Kasumi-1 (cell line): ENCODE measurements around the gene MARVELD1.

Source experiments
- DNase-seq, 2 experiments: peaks; one replicate each; lab custom pipeline; 2025; lab: John Stamatoyannopoulos, UW

MARVELD1 gene

GRCh38 chr10:97755718-97756117 lies 42.2 kb downstream of the MARVELD1 start:
- DNase-seq: no peak

- no peak for DNase-seq
Measured at GRCh38 chr10:97757471-97757870, 43.9 kb downstream of the MARVELD1 start.

GRCh38 chr10:97759158-97759887 lies 45.8 kb downstream of the MARVELD1 start:
- peak; percentile 35 to 65 for DNase-seq

GRCh38 chr10:97759946-97760345 lies 46.4 kb downstream of the MARVELD1 start:
- DNase-seq: no peak

GRCh38 chr10:97760461-97761257 lies 47.1 kb downstream of the MARVELD1 start:
- no peak for DNase-seq

- no peak for DNase-seq
Measured at GRCh38 chr10:97761331-97761865, 47.9 kb downstream of the MARVELD1 start.

GRCh38 chr10:97762056-97762455 lies 48.5 kb downstream of the MARVELD1 start:
- no peak for DNase-seq

GRCh38 chr10:97762816-97763215 lies 49.3 kb downstream of the MARVELD1 start:
- DNase-seq: no peak

- DNase-seq: no peak
Measured at GRCh38 chr10:97763411-97763810, 49.9 kb downstream of the MARVELD1 start.

- DNase-seq: no peak
Measured at GRCh38 chr10:97763947-97764346, 50.4 kb downstream of the MARVELD1 start.

GRCh38 chr10:97764519-97764931 lies 51.0 kb downstream of the MARVELD1 start:
- DNase-seq: no peak

GRCh38 chr10:97765201-97765600 lies 51.7 kb downstream of the MARVELD1 start:
- no peak for DNase-seq

GRCh38 chr10:97766106-97766810 lies 52.7 kb downstream of the MARVELD1 start:
- no peak for DNase-seq

GRCh38 chr10:97766996-97767924 lies 53.7 kb downstream of the MARVELD1 start:
- DNase-seq: no peak
